NK-92 treated with Interleukin-12 subunit alpha and Interleukin-12 subunit beta, amount 100 ng/mL, for 24 hours (cell line): Measurements from ENCODE around the gene DACT3.
"Not testable (repeated sequence)": the region's sequence is repeated elsewhere in the genome, so short reads cannot be mapped to it uniquely, and the experiment has no call there.

Experiments used
- DNase-seq: peaks from one replicate; lab custom pipeline; 2025; lab: John Stamatoyannopoulos, UW

The DACT3 gene

DNA sequence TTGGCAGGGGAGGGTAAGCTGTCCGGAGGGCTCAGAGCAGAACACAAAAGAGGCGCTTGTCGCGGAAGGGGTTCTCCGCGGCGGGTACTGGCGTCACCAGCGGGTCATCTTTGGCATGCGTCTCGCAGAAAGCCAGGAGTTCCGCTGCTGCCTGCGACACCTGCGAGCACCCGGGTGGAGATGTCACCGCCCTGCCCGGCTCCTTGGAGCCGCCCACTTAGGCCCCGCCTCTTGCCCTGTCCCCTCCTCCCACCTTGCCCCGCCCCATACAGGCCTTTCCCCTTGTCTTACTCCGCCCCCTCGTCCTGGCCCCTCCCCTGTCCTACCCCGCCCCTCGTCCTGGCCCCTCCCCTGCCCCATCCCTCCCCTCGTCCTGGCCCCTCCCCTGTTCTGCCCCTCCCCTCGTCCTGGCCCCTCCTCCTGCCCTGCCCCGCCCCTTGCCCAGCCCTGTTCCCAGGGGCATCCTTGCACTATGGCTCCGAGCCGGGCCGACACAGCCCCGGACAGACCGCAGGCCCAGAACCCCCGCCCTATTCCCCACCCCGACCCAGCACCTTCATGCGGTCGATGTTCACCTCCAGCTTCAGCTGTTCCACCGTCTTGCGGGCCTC lies 26.8 kb downstream of the DACT3 start:
- peak; percentile 24 for DNase-seq

GRCh38 chr19:46633130-46633529 lies 27.9 kb downstream of the DACT3 start:
- DNase-seq: no peak

DNA sequence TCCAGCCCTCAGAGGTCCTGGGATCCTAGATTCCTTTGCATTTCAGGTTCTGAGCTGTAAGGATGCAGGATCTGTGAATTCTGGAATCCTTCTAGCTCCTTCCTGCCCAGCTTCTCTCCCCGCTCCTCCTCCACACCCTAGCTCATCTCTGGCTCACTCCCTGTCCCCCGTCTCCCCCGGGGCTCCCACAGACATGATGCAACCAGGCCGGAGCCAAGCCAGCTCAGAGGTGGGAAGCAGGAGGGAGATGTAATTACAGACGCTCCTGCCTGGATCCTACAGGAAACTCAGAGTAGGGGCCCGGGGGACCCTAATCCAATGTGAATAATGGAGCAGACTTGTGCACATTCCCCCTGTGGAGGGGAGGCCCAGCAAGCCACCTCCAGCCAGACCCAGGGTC lies 29.5 kb downstream of the DACT3 start:
- DNase-seq: no peak

GRCh38 chr19:46630586-46631205 lies 30.3 kb downstream of the DACT3 start:
- DNase-seq: no peak

GRCh38 chr19:46629546-46630025 lies 31.4 kb downstream of the DACT3 start:
- no peak for DNase-seq

DNA sequence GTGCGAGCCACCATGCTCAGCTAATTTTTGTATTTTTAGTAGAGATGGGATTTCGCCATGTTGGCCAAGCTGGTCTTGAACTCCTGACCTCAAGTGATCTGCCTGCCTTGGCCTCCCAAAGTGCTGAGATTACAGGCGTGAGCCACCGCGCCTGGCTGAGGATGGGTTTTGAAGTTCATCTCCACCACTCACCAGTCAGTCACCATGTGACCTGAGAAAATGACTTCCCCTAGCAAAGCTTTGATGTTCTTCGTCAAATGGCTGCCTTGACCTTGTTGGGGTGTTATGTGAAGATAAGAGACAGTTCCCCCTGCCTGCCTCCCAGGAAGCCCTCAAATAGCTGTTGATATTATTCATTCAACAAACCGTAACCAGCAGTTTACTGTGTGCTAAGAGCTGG lies 32.0 kb downstream of the DACT3 start:
- DNase-seq: not testable (repeated sequence)

DNA sequence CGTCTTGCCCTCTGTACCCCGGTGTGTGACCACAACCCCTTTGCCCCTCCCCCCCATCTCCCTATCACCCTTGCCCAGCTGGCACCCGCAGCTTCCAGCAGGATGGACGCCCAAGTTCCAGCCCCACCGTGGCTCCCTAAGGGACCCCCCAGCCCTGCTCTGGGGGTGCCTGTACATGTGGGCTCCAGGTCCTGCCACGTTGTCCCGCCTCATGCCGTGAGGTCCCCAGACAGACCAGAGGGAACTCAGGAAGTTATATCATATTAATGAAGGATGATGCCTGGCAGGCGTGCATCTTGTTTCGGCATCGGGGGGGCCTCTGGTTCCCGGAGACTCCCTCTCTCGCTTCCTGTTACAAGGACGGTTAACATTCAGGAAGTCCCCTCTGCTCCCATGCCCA lies 34.5 kb downstream of the DACT3 start:
- DNase-seq: no peak

DNA sequence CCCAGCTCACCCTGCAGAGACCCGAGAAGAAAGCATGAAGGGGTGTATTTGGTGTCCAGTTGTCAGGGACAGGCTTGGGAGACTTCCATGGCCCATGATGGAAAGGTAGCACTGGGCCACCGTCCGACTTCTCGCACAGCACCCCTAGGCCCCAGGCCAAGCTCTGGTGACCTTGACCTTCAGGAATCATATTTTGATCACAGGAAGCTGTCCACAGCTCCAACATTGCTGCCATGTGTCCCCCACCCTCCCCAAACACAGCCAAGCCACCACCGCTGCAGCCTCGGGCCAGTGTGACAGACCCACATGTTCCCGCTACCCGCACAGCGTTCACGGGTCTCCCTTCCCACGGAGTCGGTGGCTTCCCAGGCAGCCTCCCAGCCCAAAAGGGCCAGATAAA lies 35.3 kb downstream of the DACT3 start:
- no peak for DNase-seq

GRCh38 chr19:46624958-46625661 lies 35.9 kb downstream of the DACT3 start, which contains the start of gene PTGIR:
Gene PTGIR, minus strand, starts transcription at chr19:46625089. Its CDS starts 864 bp downstream, at chr19:46624225.
- no peak for DNase-seq

DNA sequence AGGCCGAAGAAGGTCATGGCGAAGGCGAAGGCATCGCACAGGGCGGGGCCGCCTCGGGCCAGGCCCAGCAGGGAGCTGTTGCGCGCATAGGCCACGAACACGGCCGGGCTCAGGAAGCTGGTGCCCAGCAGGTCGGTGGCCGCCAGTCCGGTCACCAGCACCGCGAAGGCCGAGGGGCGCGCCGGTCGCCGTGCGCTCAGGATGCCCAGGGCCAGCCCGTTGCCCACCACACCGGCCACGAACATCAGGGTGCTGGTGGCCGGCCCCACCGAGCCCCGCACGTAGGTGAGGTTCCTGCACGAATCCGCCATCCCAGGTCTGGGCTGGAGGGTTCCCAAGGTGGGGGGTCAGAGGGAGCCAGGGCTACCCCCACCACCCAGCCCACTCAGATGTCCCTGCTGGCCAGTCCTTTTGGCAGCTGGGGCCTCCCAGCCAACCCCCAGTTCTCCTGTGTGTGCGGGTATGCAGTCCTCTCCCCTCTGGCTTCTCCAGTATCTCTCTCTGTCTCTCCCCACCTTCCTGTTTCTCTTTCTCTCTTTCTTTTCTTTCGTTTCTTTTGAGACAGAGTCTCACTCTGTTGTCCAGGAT lies 37.0 kb downstream of the DACT3 start:
- DNase-seq: no peak

- no peak for DNase-seq
Measured at GRCh38 chr19:46622118-46622446, 38.9 kb downstream of the DACT3 start.

- DNase-seq: no peak
Measured at GRCh38 chr19:46621191-46622117, 39.5 kb downstream of the DACT3 start.

- DNase-seq: no peak
Measured at GRCh38 chr19:46620716-46621115, 40.3 kb downstream of the DACT3 start.

GRCh38 chr19:46620267-46620666 lies 40.7 kb downstream of the DACT3 start:
- no peak for DNase-seq

DNA sequence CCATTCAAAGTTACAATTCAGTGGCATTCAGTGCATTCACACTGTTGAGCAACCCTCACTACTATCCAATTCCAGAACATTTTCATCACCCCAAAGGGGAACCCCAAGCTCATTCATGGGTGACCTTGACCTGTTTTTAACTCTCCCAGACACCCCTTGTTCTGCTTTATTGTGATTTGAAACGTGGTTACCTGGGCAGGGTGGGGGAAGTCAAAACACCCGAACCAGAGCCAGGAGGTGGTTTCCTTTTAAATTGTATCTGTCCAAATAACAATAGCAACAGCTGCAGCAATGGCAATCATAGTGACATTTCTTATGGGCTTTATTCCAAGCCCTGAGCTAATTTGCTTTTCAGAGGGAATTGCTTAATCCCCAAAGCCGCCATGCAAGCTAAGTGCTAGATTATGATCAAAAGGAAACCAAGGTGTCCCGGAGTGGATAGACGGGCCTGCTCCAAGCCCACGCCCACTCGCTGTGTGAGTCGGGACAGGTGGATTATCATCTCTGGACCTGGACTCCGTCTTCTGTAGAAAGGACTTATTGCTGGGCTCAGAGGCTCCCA lies 42.2 kb downstream of the DACT3 start:
- DNase-seq: no peak

GRCh38 chr19:46617601-46618000 lies 43.4 kb downstream of the DACT3 start:
- DNase-seq: no peak

GRCh38 chr19:46616631-46617322 lies 44.2 kb downstream of the DACT3 start:
- no peak for DNase-seq

DNA sequence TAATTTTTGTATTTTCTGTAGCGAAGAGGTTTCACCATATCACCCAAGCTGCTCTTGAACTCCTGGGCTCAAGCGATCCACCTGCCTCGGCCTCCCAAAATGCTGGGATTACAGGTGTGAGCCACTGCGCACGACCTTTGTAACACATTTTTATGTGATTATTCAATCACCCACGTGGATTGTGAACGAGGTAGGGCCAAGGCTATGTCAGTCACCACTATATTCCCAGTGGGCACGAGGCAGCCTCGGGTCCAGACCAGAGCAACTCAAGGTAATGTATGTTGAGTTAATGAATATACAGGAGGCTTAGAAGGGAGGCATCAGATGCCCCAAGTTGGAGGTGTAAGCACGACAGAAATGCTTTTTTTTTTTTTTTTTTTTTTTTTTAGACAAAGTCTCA lies 45.0 kb downstream of the DACT3 start:
- DNase-seq: no peak

DNA sequence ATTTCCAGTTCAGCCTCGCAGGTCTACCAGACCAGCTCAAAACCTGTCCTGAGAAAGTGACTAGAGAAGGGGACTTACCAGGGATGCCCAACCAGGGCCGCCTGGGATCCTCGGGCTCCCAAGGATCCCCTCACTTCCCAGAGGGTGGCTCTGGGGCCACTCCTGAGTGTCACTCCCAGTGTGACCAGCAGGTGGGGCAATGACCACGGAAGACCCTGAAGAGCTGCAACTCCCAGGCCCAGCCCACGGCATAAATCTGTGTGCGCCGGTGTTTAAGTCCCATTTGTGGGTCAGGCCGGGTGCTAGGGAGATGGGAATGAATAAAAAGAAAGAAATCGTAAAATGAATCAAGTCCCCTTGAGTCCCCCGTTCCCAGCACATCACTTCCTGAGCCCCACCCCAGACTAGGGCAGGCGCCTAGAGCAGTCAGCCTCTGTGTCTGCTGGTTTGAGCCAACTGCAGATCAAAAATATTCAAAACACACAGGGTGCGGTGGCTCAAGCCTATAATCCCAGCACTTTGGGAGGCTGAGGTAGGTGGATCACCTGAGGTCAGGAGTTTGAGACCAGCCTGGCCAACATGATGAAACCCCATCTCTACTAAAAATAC lies 46.8 kb downstream of the DACT3 start:
- DNase-seq: peak; percentile 49

DNA sequence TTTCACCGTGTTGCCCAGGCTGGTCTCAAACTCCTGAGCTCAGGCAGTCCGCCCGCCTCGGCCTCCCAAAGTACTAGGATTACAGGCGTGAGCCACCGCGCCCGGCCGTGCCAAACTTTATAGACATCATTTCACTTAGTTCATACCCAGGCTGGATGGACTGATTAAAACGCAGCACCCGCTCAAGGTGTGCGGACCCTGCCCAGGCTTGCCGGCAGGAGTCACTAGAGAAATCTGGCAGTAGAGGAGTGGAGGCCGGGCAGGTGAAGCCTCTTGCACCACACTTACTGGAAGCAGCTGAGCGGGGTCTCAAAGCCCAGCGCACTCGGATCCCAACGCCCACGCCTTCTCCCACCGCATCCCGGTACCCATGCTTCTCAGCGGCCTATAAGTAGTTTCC lies 47.5 kb downstream of the DACT3 start:
- DNase-seq: no peak

- DNase-seq: no peak
Measured at GRCh38 chr19:46611776-46612175, 49.2 kb downstream of the DACT3 start.
